ENCODE results near the gene MAP3K1.

Gene MAP3K1

GRCh38 chr5:56909294-56910209 lies 94.2 kb downstream of the MAP3K1 start, which contains the start of gene SETD9:
Gene SETD9, plus strand, starts transcription at chr5:56909596. Its CDS starts 50 bp downstream, at chr5:56909646.
- peak; percentile 95 to 96 for DNase-seq (ENCODE audit: low read depth in 2 of 2)

GRCh38 chr5:56910210-56910965 lies 95.0 kb downstream of the MAP3K1 start:
- peak; percentile 4 to 17 for DNase-seq (ENCODE audit: low read depth in 2 of 2)

- DNase-seq (ENCODE audit: low read depth in 2 of 2), result no peak
These were observed 98.4 kb downstream of the MAP3K1 start for GRCh38 chr5:56913766-56914165.

GRCh38 chr5:56914678-56915077 lies 99.3 kb downstream of the MAP3K1 start:
- no peak for DNase-seq (ENCODE audit: low read depth in 2 of 2)

- DNase-seq (ENCODE audit: low read depth in 2 of 2), result no peak
These were observed 102.2 kb downstream of the MAP3K1 start for GRCh38 chr5:56917534-56917933.

- DNase-seq (ENCODE audit: low read depth in 2 of 2), result no peak
These were observed 102.7 kb downstream of the MAP3K1 start for GRCh38 chr5:56918054-56918453.

GRCh38 chr5:56919942-56920662 lies 104.8 kb downstream of the MAP3K1 start:
- no peak for DNase-seq (ENCODE audit: low read depth in 2 of 2)

DNA sequence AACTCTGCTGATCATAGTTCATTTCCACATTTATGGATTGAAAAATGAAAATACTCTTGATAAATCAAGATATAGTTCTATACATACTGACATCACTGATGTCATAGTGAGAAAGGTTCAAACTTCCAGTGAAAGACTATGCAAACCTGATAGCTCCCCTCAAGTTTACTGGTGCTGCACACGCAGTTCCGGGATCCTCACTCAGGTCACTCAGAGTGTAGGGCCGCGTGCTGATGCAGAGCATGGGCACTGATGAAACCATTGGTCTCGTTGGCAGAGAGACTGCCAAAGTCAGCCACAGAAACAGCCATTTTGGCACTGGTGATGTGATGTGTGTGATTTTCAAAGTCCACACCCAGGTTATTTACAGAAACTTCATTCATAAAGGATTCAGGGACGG lies 107.6 kb downstream of the MAP3K1 start:
- DNase-seq (ENCODE audit: low read depth in 2 of 2), result no peak

GRCh38 chr5:56934325-56934724 lies 119.0 kb downstream of the MAP3K1 start:
- no peak for DNase-seq (ENCODE audit: low read depth in 2 of 2)

GRCh38 chr5:56938858-56939257 lies 123.5 kb downstream of the MAP3K1 start:
- DNase-seq (ENCODE audit: low read depth in 2 of 2), result no peak

GRCh38 chr5:56941981-56942380 lies 126.6 kb downstream of the MAP3K1 start:
- DNase-seq (ENCODE audit: low read depth in 2 of 2), result no peak

Measured in stimulated activated CD8-positive, alpha-beta memory T cell treated with anti-CD3 and anti-CD28 coated beads, Interleukin-15, amount 100 ng/mL, for 48 hours (primary cell).